A549 (cell line): ENCODE data around the gene DDX56. TPM values are rescaled to one million over a fixed set of nuclear protein-coding genes. Genes with fewer than 3 reads are reported as not detected.

ENCODE experiments used
- ATAC-seq, 2 experiments: fragments of 200-7000 bp in 1 of 2; fragments of >200 bp in 1 of 2; cut with Nextera tagmentation in 1 of 2; cut with Tn5 transposase in 1 of 2; 3 replicates each; pipeline versions ENCODE4 v1.8.0 to v1.9.1; 2018 to 2020; ENCODE audit warnings: mild to moderate bottlenecking in 1 of 2, moderate library complexity in 1 of 2
- CTCF ChIA-PET: fragments of 300-600 bp; sonication (Branson Sonifier 250); formaldehyde crosslinking; extraction: SDS; loops from one replicate; lab custom pipeline; 2021; ENCODE audit warnings: antibody characterized with exemption, inconsistent platforms; lab: Yijun Ruan, JAX
- POLR2A ChIA-PET: fragments of 350-600 bp; formaldehyde crosslinking; extraction: SDS; loops from one replicate; lab custom pipeline; 2021; ENCODE audit warnings: antibody characterized with exemption, inconsistent platforms; lab: Yijun Ruan, JAX
- DNase-seq, 2 experiments: peaks; one replicate each; pipeline versions ENCODE4 v3.0.0 to v3.0.0-alpha.2; 2011 to 2016; ENCODE audit warnings: low read depth in 1 of 2, low spot score in 1 of 2
- FAIRE-seq: peaks from 2 replicates; lab custom pipeline; 2011; peaks lifted over from hg19 to GRCh38; lab: Jason Lieb, UNC
- H3K27ac ChIP-seq, 2 experiments: fragments of >200 bp; sonication (Bioruptor Twin); formaldehyde crosslinking; 3 replicates each; pipeline ENCODE4 v1.5.1; 2016 to 2017
- H3K4me1 ChIP-seq: fragments of >200 bp; sonication (Bioruptor Twin); formaldehyde crosslinking; 3 replicates; pipeline ENCODE4 v1.6.1; 2016
- H3K4me2 ChIP-seq: fragments of >200 bp; sonication (Bioruptor Twin); formaldehyde crosslinking; 3 replicates; pipeline ENCODE4 v1.6.1; 2016
- H3K4me3 ChIP-seq: fragments of >200 bp; sonication (Bioruptor Twin); formaldehyde crosslinking; 3 replicates; pipeline ENCODE4 v1.5.1; 2016
- H3K9me3 ChIP-seq: fragments of >200 bp; sonication (Bioruptor Twin); formaldehyde crosslinking; 3 replicates; pipeline ENCODE4 v1.6.1; 2016
- BHLHE40 ChIP-seq: IDR thresholded peaks from 2 replicates; pipeline ENCODE4 v1.6.1; 2012; ENCODE audit warnings: low read depth, low read length, inconsistent platforms
- CBX2 ChIP-seq: fragments of 200-600 bp; sonication (generic); IDR thresholded peaks from 2 replicates; pipeline ENCODE4 v1.6.1; 2016; ENCODE audit warnings: low read depth, mild to moderate bottlenecking, borderline replicate concordance
- CBX8 ChIP-seq: fragments of 200-600 bp; sonication (generic); IDR thresholded peaks from 2 replicates; pipeline ENCODE4 v1.6.1; 2016
- CHD4 ChIP-seq: fragments of 200-600 bp; sonication (generic); IDR thresholded peaks from 2 replicates; pipeline ENCODE4 v1.6.1; 2016; ENCODE audit warnings: antibody characterized with exemption, mild to moderate bottlenecking, borderline replicate concordance
- FOSL2 ChIP-seq, 2 experiments: fragments of 450-650 bp in 1 of 2; fragments of >200 bp in 1 of 2; sonication (Bioruptor Twin) in 1 of 2; formaldehyde crosslinking; IDR thresholded peaks; 2 replicates each; pipeline versions ENCODE4 v1.5.0 to v1.6.1; 2016 to 2020; ENCODE audit warnings: mild to moderate bottlenecking in 1 of 2, moderate library complexity in 1 of 2
- FOXS1 ChIP-seq: fragments of 250-450 bp; sonication (Bioruptor Pico); IDR thresholded peaks from 2 replicates; pipeline ENCODE4 v1.5.0; 2020; ENCODE audit warnings: mild to moderate bottlenecking, moderate library complexity
- NFE2L2 ChIP-seq: fragments of 150-350 bp; conservative IDR thresholded peaks from 2 replicates; pipeline ENCODE4 v1.6.1; 2014; ENCODE audit warnings: low read length
- RNF2 ChIP-seq: fragments of 200-600 bp; sonication (generic); IDR thresholded peaks from 2 replicates; pipeline ENCODE4 v1.6.1; 2016; ENCODE audit warnings: low read depth, mild to moderate bottlenecking, antibody characterized with exemption, moderate library complexity, borderline replicate concordance
- SMC3 ChIP-seq: fragments of >200 bp; sonication (Bioruptor Twin); formaldehyde crosslinking; IDR thresholded peaks from 3 replicates; pipeline ENCODE4 v1.6.1; 2018; ENCODE audit warnings: inconsistent platforms
- TFCP2L1 ChIP-seq: fragments of 250-450 bp; sonication (Bioruptor Pico); IDR thresholded peaks from 2 replicates; pipeline ENCODE4 v1.5.0; 2021; ENCODE audit warnings: mild to moderate bottlenecking
- TP53 ChIP-seq: fragments of 250-450 bp; sonication (Bioruptor Pico); IDR thresholded peaks from 2 replicates; pipeline ENCODE4 v1.5.0; 2021; ENCODE audit warnings: mild to moderate bottlenecking, moderate library complexity
- ZFP36 ChIP-seq: fragments of 450-650 bp; IDR thresholded peaks from 2 replicates; pipeline ENCODE4 v1.6.1; 2014; ENCODE audit warnings: borderline replicate concordance; ENCODE audit not compliant: partially characterized antibody
- ZSCAN20 ChIP-seq: fragments of 250-450 bp; sonication (Bioruptor Pico); IDR thresholded peaks from 2 replicates; pipeline ENCODE4 v1.8.0; 2022; ENCODE audit warnings: mild to moderate bottlenecking, moderate library complexity
- WGBS: methylation state at CpG from one replicate; pipeline ENCODE4 v1.1.6; 2017; ENCODE audit errors: missing lambda C conversion rate; 5-methylcytosine and 5-hydroxymethylcytosine counted together
- polyA plus RNA-seq, 4 experiments: library from polyadenylated mRNA; depleted of rRNA in 3 of 4; stranded (reverse); fragments of >200 nt; fragmentation: RNase III in 1 of 4; extraction: RNeasy Plus Mini Kit Qiagen cat#74134 plus additional on column Dnase treatment in 1 of 4; gene quantifications; 2 replicates in 3 of 4; 3 replicates in 1 of 4; pipeline ENCODE4 v1.2.3, GENCODE V29; 2011 to 2017
- TF ChIP-seq, protein P1 (sequence below): IDR thresholded peaks from 2 replicates; pipeline ENCODE4 v1.6.1; 2012
- TF ChIP-seq, protein P2 (sequence below): fragments of 150-350 bp; IDR thresholded peaks from 2 replicates; pipeline ENCODE4 v1.6.1; 2014; ENCODE audit warnings: low read depth, mild to moderate bottlenecking, low read length
- TF ChIP-seq, protein P3 (sequence below): fragments of >200 bp; sonication (Bioruptor Twin); formaldehyde crosslinking; IDR thresholded peaks from 3 replicates; pipeline ENCODE4 v1.5.1; 2016

DDX56 gene
- polyA plus RNA-seq, 2 of the 4 experiments (the other 2 are of a cell fraction): 96.1 to 97.7 TPM

DNA sequence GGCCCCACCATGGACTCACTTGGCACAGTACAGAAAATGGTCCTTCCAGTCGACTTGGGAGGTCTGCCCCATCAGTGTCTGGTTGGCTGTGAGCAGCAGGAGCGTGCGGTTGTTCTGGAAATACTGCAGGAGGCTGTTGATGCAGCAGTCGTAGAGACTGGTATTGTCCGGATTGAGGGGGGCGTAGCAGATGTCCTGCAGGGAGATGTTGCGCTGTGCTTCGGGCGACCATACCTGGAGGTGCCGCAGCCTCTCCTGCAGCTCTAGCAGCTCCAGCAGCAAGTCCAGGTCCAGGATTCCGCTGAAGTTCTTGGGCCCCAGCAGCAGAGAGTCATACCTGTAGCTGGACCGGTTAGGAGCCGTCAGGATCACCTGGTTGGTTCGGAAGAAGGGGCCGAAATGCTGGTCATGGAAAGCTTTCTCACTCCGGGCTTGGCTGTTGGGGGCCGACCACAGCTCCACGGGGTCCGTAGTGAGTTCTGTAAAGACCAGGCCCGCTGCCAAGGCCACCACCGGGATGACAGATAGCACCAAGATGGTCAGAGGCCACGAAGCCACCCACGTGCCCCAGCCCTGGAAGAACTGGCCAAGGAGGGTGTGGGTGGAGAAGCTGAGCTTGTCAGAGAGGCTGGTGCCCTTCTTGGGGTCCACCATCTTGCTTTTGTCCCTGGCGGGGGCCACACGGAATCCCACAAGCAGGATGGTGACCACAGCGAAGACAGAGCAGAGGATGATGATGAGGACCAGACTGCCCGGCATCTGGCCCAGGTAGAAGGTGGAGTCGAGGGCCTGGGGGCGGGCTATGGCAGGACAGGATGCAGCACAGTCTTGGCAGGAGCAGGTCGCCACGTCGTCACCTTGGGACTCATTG, 34.7 kb downstream of the DDX56 start:
- FAIRE-seq: no peak
- CTCF ChIA-PET: interaction anchor here (0.7 to 1.4 kb wide), 4 partner anchors 12 to 297 kb away, joined by 3 to 6 read pairs (median 4); no protein-coding TSS in a partner anchor
- no peak for TF ChIP-seq TFCP2L1 (CRISPR knock-in tag)
- no peak for TF ChIP-seq CHD4
- TF ChIP-seq FOSL2 (IDR thresholded peaks at IDR 0.05): no peak
- TF ChIP-seq FOSL2 (CRISPR knock-in tag; IDR thresholded peaks at IDR 0.05): no peak
- TF ChIP-seq, protein P1, sequence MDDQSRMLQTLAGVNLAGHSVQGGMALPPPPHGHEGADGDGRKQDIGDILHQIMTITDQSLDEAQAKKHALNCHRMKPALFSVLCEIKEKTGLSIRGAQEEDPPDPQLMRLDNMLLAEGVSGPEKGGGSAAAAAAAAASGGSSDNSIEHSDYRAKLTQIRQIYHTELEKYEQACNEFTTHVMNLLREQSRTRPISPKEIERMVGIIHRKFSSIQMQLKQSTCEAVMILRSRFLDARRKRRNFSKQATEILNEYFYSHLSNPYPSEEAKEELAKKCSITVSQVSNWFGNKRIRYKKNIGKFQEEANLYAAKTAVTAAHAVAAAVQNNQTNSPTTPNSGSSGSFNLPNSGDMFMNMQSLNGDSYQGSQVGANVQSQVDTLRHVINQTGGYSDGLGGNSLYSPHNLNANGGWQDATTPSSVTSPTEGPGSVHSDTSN: no peak
- TF ChIP-seq, protein P2, sequence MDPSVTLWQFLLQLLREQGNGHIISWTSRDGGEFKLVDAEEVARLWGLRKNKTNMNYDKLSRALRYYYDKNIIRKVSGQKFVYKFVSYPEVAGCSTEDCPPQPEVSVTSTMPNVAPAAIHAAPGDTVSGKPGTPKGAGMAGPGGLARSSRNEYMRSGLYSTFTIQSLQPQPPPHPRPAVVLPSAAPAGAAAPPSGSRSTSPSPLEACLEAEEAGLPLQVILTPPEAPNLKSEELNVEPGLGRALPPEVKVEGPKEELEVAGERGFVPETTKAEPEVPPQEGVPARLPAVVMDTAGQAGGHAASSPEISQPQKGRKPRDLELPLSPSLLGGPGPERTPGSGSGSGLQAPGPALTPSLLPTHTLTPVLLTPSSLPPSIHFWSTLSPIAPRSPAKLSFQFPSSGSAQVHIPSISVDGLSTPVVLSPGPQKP: no peak
- TF ChIP-seq ZSCAN20: no peak
- no peak for TF ChIP-seq BHLHE40
- TF ChIP-seq RNF2: no peak

DNA sequence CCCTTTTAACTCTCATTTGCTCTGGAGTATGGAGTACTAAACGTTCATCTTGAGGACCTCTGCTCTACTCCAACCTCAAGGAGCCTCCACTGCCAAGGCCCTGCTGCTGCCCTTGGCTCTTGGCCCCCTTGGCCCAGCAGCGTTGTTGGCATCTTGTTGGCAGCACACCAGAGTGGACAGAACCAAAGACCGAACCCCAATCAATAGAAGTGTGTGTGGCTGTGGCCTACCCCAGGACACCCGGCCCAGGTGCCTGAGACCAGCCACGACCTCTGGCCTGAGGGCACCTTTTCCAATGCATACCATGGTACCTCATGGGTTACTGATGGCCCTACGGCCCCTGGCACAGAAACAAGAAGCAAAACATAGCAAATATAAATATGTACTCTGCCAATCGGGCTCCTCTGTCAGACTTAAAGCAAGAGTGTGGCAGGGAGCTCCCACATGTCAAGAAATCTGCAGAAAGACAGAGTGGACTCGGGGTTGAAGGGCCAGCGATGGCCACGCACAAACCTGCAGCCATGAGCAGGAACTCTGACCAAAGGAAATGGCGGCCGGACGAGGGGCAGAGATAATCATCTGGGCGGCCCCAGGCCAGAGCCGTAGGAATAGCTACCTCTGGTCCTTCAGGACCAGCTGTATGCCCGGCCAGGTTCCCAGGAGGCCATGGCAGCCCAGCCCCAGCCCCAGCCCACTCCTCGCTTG, 35.5 kb downstream of the DDX56 start:
- no peak overlapping the region for H3K4me3 ChIP-seq
- no peak overlapping the region for H3K27ac ChIP-seq
- no peaks in the 10 kb centered on the region for H3K9me3 ChIP-seq
- DNase-seq: no peak
- no peak for ATAC-seq
- TF ChIP-seq ZSCAN20: no peak
- TF ChIP-seq, protein P3, sequence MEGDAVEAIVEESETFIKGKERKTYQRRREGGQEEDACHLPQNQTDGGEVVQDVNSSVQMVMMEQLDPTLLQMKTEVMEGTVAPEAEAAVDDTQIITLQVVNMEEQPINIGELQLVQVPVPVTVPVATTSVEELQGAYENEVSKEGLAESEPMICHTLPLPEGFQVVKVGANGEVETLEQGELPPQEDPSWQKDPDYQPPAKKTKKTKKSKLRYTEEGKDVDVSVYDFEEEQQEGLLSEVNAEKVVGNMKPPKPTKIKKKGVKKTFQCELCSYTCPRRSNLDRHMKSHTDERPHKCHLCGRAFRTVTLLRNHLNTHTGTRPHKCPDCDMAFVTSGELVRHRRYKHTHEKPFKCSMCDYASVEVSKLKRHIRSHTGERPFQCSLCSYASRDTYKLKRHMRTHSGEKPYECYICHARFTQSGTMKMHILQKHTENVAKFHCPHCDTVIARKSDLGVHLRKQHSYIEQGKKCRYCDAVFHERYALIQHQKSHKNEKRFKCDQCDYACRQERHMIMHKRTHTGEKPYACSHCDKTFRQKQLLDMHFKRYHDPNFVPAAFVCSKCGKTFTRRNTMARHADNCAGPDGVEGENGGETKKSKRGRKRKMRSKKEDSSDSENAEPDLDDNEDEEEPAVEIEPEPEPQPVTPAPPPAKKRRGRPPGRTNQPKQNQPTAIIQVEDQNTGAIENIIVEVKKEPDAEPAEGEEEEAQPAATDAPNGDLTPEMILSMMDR: no peak
- no peak for TF ChIP-seq FOXS1 (CRISPR knock-in tag)
- TF ChIP-seq ZFP36: no peak
- TF ChIP-seq TP53 (CRISPR knock-in tag): no peak
- no peak for TF ChIP-seq CHD4
- TF ChIP-seq SMC3: no peak
- TF ChIP-seq CBX2: no peak
- TF ChIP-seq, protein P2: no peak
- TF ChIP-seq NFE2L2: no peak
- TF ChIP-seq CBX8: no peak
- CTCF ChIA-PET: interaction anchor here (0.7 to 1.0 kb wide), 3 partner anchors 11 to 296 kb away, joined by 3 to 4 read pairs (median 3); no protein-coding TSS in a partner anchor
- peaks cover 7% of the 10 kb centered on the region; the same call in 2 of the 3 replicates for H3K4me1 ChIP-seq
- POLR2A ChIA-PET: no interaction called here
- 67% methylated on average over 17 of the region's 17 CpGs for WGBS
- no peak overlapping the region for H3K4me2 ChIP-seq
- no peak for FAIRE-seq

More for the DNA sequence above, 34.7 kb downstream of the DDX56 start:
- Histone ChIP-seq H3K4me2 (no peak overlapping the region), H3K9me3 (no peaks in the 10 kb centered on the region), H3K4me3 (no peak overlapping the region), H3K27ac (no peak overlapping the region), H3K4me1 (peaks cover 14% of the 10 kb centered on the region)
- POLR2A ChIA-PET: no interaction called here
- no peak for ATAC-seq
- WGBS: 71% methylated on average over 31 of the region's 32 CpGs
- no peak for DNase-seq
